GM12801 (cell line): ENCODE measurements around the gene C18orf63.

Source experiments
- TF ChIP-seq, protein P1 (sequence below): IDR thresholded peaks from one replicate; pipeline ENCODE4 v1.5.1; 2011; ENCODE audit warnings: control low read depth; ENCODE audit not compliant: insufficient read length; ENCODE audit errors: extremely low read depth

Gene C18orf63

DNA sequence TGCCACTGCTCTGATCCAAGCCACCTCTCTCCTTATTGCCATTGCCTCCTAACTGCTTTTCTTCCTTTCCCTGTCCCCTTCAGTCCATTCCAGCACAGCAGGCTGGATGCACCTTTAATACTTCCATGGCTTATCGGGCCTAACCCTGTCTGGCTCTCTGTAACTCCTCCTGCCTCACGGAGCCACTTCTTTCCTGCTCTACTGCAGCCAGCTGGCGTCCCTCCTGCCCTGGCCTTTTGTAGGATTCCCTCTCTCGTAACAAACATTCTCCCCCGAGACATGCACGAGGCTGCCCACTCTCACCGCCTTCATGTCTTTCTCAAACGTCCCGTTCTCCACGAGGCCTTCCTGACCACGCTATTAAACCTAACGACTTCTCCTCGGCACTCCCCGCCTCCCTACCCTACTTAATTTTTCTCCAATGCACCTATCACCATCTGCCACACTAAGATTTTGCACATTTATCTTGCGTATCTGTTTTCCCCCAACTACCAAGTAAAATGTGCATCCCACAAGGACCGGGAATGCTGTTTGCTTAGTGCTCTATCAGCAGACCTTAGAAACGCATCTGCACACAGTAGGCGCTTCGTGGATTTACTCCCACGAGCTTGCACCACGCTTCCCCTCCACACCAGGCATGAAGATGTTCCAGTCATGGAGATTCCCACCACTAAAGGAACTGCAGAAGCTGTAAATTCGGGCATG, 728 bp upstream of the C18orf63 start:
- TF ChIP-seq, protein P1, sequence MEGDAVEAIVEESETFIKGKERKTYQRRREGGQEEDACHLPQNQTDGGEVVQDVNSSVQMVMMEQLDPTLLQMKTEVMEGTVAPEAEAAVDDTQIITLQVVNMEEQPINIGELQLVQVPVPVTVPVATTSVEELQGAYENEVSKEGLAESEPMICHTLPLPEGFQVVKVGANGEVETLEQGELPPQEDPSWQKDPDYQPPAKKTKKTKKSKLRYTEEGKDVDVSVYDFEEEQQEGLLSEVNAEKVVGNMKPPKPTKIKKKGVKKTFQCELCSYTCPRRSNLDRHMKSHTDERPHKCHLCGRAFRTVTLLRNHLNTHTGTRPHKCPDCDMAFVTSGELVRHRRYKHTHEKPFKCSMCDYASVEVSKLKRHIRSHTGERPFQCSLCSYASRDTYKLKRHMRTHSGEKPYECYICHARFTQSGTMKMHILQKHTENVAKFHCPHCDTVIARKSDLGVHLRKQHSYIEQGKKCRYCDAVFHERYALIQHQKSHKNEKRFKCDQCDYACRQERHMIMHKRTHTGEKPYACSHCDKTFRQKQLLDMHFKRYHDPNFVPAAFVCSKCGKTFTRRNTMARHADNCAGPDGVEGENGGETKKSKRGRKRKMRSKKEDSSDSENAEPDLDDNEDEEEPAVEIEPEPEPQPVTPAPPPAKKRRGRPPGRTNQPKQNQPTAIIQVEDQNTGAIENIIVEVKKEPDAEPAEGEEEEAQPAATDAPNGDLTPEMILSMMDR, result no peak

DNA sequence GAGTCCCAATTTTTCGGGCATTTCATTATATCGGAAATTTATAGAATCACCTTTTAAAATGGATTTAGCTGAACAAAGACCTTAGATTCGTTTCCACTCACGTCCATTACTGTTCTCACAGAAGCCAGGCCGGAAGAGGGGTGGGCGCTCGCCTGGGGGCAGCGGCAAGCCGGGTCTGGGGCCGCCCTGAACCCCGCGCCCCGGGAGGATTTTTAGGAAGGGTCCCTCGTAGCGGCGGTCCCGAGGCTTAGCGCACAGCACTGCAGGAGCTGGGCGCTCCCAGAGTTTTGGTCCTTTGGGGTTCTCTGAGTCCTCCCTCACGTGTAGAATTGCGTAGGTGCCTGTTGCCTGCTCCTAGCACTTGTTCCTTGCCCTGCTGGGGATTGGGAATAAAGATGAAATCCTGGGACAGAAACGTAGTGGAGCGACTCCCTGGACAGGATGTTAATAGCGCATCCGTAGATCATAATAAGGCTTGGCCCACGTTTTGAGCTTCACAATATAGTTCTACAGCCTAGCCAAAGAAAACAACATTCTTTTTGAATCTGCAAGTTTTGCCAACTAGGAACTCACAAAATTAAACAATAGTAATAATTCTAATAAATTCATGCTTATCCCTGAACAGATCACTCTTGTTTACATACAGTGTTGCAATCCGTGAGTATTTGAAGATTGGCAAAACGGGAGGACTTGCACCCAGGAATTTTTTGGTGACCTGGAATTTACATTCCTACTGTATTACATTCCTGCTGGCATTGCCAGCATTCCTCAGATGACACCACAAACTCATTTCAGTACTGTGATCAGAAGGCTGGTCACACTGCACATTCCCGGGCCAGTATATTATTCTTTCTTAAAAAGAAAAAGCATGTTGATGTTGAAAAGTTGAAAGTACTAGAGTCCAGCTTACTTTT, 875 bp downstream of the C18orf63 start:
- TF ChIP-seq, protein P1, result no peak

DNA sequence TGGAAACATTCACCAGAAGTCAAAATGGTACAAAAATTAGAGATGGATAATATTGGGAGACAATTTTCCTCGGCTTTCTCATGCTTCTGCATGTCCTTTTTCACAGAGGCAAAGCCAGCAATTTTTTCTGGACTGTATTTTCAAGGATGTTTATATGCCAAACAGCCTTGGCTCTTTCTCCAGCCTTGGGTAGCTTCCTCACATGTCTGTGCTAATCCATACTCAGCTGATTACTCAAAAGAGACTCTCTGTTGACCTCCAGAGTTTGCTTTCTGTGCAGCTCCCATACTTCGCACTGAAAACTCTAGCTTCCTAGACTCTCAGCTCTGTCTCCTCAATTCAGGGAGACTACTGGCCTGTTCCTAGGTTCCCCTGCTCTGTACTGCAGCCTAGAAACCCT, 10.6 kb downstream of the C18orf63 start:
- TF ChIP-seq, protein P1, result no peak

DNA sequence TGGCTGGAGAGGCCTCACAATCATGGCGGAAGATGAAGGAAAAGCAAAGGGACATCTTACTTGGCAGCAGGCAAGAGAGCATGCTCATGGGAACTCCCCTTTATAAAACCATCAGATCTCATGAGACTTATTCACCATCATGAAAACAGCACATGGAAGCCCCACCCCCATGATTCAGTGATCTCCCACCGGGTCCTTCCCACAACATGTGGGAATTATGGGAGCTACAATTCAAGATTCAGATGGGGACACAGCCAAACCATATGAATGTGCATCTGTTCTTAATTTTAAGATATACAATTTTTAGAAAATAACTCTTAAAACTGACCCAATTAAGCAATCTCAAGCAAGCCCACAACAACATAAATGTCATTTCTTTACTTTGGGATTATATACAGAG, 12.6 kb downstream of the C18orf63 start:
- TF ChIP-seq, protein P1, result no peak

DNA sequence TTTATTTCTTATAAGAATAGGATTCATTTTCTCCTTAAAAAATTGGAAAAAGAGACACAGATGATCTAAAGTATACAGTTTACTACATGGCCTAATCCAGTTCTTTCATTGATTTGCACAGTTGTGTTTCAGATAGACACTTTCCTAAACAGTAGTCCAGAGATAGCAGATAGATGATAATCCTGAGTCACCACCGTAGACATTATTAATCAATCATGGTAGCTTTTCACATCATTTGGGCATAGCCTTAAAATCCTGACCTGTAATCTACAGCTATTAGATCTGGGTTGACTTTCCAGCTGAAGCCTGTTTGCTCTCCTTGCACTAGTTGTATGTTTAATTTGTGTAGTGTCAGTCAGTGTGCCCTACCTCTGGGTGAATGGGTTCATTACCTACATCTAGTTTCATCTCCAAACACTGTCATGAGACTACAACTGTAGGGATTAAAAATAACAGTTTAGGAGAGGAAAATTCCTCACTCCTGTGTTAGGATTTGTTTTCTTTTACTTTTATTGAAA, 14.1 kb downstream of the C18orf63 start:
- TF ChIP-seq, protein P1, result no peak

DNA sequence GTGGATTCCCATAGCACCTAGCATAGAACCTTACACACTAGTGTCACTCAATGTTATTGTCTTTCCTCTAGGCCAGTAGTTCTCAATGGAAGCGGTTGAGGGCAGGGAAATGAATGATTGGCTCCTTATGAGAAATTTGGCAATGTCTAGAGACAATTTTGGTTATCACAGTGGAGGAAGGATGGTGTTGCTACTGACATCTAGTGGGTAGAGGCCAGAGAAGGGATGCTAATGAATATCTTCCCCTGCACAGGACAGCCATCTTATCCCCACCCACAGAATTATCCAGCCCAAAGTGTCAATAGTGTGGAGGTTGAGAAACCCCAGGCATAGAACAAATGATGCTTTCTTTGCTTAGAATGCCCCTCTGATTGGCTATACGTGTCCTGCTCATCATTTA, 15.8 kb downstream of the C18orf63 start:
- TF ChIP-seq, protein P1, result no peak

DNA sequence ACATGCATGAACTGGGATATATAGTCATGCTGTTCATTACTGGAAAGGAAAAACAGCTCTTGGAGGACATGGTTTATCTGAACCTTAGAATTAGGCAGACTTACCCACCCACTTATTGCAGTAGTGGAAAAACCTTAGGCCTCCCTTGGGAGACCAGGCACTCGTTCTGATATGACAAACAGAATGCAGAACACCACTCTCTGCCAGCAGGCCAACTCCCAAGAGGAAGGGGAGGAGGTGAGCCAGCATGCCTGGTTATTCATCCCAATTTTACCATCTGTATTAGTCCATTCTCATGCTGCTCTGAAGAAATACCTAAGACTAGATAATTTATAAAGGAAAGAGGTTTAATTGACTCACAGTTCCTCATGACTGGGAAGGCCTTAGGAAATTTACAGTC, 17.5 kb downstream of the C18orf63 start:
- TF ChIP-seq, protein P1, result no peak
